ENCODE results near the gene SCN5A. TPM values are rescaled to one million over a fixed set of nuclear protein-coding genes. Genes with fewer than 3 reads are reported as not detected.

Gene SCN5A
- total RNA-seq, 1 experiment from 2014 or later: 0.54 TPM

- POLR2A ChIA-PET (ENCODE audit: low non-redundant PET): no interaction called here
- no peak for DNase-seq (ENCODE audit: low spot score)
- BruUV-seq (replicated peaks): no TSS peak
- H3K36me3 ChIP-seq (ENCODE audit: insufficient read depth, low read length, poor library complexity, severe bottlenecking): no peaks in the 10 kb centered on the region
- no peaks in the 10 kb centered on the region for H3K4me1 ChIP-seq (ENCODE audit: insufficient read depth, low read length, poor library complexity, severe bottlenecking)
- intact Hi-C loops (cut with micrococcal nuclease; ENCODE audit: unreplicated experiment): no loop called here
- CTCF ChIA-PET: no interaction called here
- no peak overlapping the region for H3K4me3 ChIP-seq (ENCODE audit: low read depth, low read length, poor library complexity, severe bottlenecking)
- no peak for TF ChIP-seq EZH2 (IDR thresholded peaks at IDR 0.05; ENCODE audit: borderline replicate concordance, low read depth, low read length, poor library complexity, severe bottlenecking)
- TF ChIP-seq CTCF (conservative IDR thresholded peaks at IDR 0.05; ENCODE audit: low read depth, low read length): no peak
- H3K27me3 ChIP-seq (replicated peaks; ENCODE audit: insufficient read depth, low read depth, low read length, poor library complexity): no peaks in the 10 kb centered on the region
- H3K27ac ChIP-seq (ENCODE audit: low read depth, low read length, poor library complexity, severe bottlenecking): no peak overlapping the region
- no peaks in the 10 kb centered on the region for H3K9me3 ChIP-seq (ENCODE audit: low read depth, low read length, poor library complexity, severe bottlenecking)
Observed at GRCh38 chr3:38657369-38657768, 7.9 kb upstream of the SCN5A start.

- no peaks in the 10 kb centered on the region for H3K27me3 ChIP-seq (replicated peaks; ENCODE audit: insufficient read depth, low read depth, low read length, poor library complexity)
- no peak overlapping the region for H3K4me3 ChIP-seq (ENCODE audit: low read depth, low read length, poor library complexity, severe bottlenecking)
- peak; percentile 51 for TF ChIP-seq CTCF (conservative IDR thresholded peaks at IDR 0.05; ENCODE audit: low read depth, low read length)
- no peak for TF ChIP-seq EZH2 (IDR thresholded peaks at IDR 0.05; ENCODE audit: borderline replicate concordance, low read depth, low read length, poor library complexity, severe bottlenecking)
- peak; percentile 56 for DNase-seq (ENCODE audit: low spot score)
- intact Hi-C loops (cut with micrococcal nuclease; ENCODE audit: unreplicated experiment): loop anchor here (1.0 kb wide), 1 partner anchor 135 kb away; no protein-coding TSS in a partner anchor
- no peaks in the 10 kb centered on the region for H3K4me1 ChIP-seq (ENCODE audit: insufficient read depth, low read length, poor library complexity, severe bottlenecking)
- BruUV-seq (replicated peaks): no TSS peak
- H3K27ac ChIP-seq (ENCODE audit: low read depth, low read length, poor library complexity, severe bottlenecking): no peak overlapping the region
- POLR2A ChIA-PET (ENCODE audit: low non-redundant PET): no interaction called here
- no peaks in the 10 kb centered on the region for H3K9me3 ChIP-seq (ENCODE audit: low read depth, low read length, poor library complexity, severe bottlenecking)
- CTCF ChIA-PET: interaction anchor here (0.6 to 1.0 kb wide), 3 partner anchors 134 to 160 kb away, joined by 3 to 12 read pairs (median 6); partner anchors contain the start of gene EXOG
- H3K36me3 ChIP-seq (ENCODE audit: insufficient read depth, low read length, poor library complexity, severe bottlenecking): no peaks in the 10 kb centered on the region
Observed at GRCh38 chr3:38655708-38656300, 6.3 kb upstream of the SCN5A start.

- Histone ChIP-seq H3K27ac (ENCODE audit: low read depth, low read length, poor library complexity, severe bottlenecking) (no peak overlapping the region), H3K27me3 (replicated peaks; ENCODE audit: insufficient read depth, low read depth, low read length, poor library complexity) (no peaks in the 10 kb centered on the region), H3K4me3 (ENCODE audit: low read depth, low read length, poor library complexity, severe bottlenecking) (no peak overlapping the region), H3K9me3 (ENCODE audit: low read depth, low read length, poor library complexity, severe bottlenecking) (no peaks in the 10 kb centered on the region), H3K36me3 (ENCODE audit: insufficient read depth, low read length, poor library complexity, severe bottlenecking) (no peaks in the 10 kb centered on the region), H3K4me1 (ENCODE audit: insufficient read depth, low read length, poor library complexity, severe bottlenecking) (no peaks in the 10 kb centered on the region)
- ChIA-PET CTCF (no interaction called here), POLR2A (ENCODE audit: low non-redundant PET) (no interaction called here)
- DNase-seq (ENCODE audit: low spot score): no peak
- no TSS peak for BruUV-seq (replicated peaks)
- no peak for TF ChIP-seq CTCF (conservative IDR thresholded peaks at IDR 0.05; ENCODE audit: low read depth, low read length)
- TF ChIP-seq EZH2 (IDR thresholded peaks at IDR 0.05; ENCODE audit: borderline replicate concordance, low read depth, low read length, poor library complexity, severe bottlenecking): no peak
- intact Hi-C loops (cut with micrococcal nuclease; ENCODE audit: unreplicated experiment): no loop called here
Observed at GRCh38 chr3:38653685-38654537, 4.4 kb upstream of the SCN5A start.

All from A673 (cell line).